HG02885 (cell line): ENCODE results near the gene CTDSP2.
"Not testable (repeated sequence)": the region's sequence is repeated elsewhere in the genome, so short reads cannot be mapped to it uniquely, and the experiment has no call there.

Source experiments
- ATAC-seq: cut with Tn5 transposase; IDR thresholded peaks from one replicate; pipeline ENCODE4 v1.9.1; 2021; ENCODE audit warnings: mild to moderate bottlenecking; ENCODE audit not compliant: unreplicated experiment, poor library complexity

Gene CTDSP2

GRCh38 chr12:57793920-57794319 lies 52.6 kb downstream of the CTDSP2 start:
- ATAC-seq: no peak

DNA sequence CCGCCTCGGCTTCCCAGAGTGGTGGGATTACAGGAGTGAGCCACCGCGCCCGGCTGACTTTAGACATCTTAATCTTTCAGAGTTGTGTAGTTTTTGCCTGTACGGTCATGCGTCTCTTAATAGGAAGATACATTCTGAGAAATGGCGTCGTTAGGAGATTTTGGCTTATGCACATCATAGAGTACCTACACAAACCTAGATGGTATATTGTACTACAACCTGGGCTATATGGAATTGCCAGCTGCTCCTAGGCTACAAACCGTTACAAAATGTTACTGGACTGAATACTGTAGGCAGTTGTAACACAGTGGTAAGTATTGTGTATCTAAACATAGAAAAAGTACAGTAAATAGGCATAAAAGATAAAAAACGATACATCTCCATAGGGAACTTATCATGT lies 62.7 kb downstream of the CTDSP2 start:
- ATAC-seq: no peak

GRCh38 chr12:57783466-57783801 lies 63.1 kb downstream of the CTDSP2 start:
- ATAC-seq: no peak

DNA sequence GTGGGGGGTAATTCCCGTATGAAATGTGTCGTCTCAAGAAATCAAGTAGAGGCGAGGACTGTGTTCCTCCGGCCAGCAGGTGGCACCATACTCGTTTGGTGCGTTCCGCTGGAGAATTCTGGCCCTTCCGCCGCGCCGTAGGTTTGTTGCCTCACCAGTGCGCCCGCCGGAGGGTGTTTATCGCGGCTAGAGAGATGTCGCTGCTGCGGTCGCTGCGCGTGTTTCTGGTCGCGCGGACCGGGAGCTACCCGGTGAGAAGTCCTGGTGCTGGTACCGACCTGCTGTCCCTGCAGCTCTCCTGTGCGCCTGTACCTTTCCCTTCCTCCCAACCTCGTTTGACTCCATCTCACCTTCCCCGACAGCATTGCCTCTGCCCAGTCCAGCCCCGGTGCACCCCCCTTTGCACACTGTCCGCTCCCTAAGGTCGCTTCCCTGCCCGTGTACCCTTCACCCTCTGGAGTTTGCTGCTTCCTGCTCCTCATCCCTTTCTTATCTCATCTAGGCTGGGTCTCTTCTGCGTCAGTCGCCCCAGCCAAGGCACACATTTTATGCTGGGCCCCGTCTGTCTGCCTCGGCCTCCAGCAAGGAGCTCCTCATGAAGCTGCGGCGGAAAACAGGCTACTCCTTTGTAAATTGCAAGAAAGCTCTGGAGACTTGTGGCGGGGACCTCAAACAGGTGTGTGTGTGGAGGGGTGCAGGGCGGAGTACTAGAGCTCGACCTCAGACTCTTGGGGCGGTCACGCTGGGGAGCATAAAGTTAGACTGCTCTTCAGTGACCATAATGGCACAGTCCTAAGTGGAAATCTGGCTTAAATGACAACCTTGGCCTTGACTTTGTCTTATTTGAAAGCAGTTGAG lies 63.7 kb downstream of the CTDSP2 start, which contains the start of gene TSFM:
Gene TSFM (plus strand): TSS at position 180 of the 858 bp plus-strand sequence. CDS start 15 bp downstream, at position 195.
- ATAC-seq: peak; percentile 85

- ATAC-seq: peak; percentile 11
These were observed 64.3 kb downstream of the CTDSP2 start for GRCh38 chr12:57782243-57782607.

GRCh38 chr12:57781801-57782200 lies 64.7 kb downstream of the CTDSP2 start:
- ATAC-seq: no peak

- ATAC-seq: no peak
These were observed 65.3 kb downstream of the CTDSP2 start for GRCh38 chr12:57781244-57781643.

DNA sequence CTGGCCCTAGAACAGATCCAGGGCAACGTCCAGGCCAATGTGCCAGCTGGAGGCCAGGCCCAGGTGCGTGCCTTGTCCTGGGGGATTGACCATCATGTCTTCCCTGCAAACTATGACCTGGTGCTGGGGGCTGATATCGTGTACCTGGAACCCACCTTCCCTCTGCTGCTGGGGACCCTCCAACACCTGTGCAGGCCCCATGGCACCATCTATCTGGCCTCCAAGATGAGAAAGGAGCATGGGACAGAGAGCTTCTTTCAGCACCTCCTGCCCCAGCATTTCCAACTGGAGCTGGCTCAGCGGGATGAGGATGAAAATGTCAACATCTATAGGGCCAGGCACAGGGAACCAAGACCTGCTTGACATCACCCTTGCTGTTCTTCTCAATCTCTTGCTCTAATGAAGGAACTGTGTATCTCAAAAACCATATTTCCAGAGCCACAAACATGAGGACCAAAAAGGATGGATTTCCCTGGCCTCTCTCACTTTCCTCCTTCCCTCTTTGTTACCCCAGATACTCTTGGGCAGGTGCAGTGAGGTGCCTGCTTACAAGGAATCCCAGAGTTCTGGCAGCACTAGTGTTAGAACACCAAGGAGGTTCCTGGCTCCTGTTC lies 66.1 kb downstream of the CTDSP2 start:
- ATAC-seq: no peak

DNA sequence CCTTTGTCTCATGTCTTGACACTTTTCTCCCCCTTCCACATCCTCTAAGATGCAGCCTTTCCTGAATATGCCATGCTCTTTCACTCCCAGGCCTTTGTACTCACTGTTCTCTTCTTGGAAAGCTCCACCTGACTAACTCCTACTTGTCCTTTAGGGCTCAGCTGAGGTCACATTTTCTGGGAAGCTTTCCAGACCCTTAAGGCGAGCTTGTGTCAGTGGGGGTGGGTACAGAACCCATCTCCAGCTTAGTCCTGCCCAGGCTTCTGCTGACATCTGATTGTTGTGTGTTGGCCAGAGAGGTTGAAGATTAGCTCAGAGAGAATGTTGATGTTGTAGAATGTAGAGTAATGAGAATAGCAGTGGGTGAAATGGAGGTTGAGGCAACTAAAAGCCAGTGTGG lies 66.8 kb downstream of the CTDSP2 start:
- no peak for ATAC-seq

DNA sequence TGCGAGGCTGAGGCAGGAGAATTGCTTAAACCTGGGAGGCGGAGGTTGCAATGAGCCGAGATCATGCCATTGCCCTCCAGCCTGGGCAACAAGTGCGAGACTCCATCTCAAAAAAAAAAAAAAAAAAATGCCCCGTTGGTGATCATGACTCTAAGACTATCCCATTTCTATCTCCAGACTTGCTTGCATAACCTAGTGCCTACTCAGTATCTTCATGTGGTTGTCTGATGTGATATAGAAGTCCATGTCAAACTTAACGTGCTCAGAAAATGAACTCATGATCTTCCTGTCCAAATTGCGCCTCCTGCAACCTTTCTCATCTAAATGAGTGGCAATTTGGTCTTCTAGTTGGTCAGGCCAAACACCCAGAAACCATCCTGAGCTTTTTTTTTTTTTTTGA lies 68.6 kb downstream of the CTDSP2 start:
- ATAC-seq: no peak

GRCh38 chr12:57777367-57777766 lies 69.2 kb downstream of the CTDSP2 start:
- no peak for ATAC-seq

DNA sequence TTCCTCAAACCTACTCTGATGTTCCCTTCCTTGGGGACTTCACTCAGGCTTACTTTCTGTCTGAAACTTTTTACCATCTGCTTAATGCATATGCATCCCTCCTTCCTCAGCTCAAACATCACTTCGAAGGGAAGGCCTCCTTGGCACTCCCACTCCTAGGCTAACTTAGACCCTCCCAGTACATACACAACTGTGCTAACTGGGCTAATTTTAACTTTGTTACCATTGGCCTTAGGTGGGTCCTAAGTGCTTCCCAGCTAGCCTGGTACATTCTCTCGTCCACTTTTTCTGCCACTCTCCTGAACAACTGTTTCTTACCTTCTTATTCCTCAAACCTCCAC lies 70.3 kb downstream of the CTDSP2 start:
- no peak for ATAC-seq

DNA sequence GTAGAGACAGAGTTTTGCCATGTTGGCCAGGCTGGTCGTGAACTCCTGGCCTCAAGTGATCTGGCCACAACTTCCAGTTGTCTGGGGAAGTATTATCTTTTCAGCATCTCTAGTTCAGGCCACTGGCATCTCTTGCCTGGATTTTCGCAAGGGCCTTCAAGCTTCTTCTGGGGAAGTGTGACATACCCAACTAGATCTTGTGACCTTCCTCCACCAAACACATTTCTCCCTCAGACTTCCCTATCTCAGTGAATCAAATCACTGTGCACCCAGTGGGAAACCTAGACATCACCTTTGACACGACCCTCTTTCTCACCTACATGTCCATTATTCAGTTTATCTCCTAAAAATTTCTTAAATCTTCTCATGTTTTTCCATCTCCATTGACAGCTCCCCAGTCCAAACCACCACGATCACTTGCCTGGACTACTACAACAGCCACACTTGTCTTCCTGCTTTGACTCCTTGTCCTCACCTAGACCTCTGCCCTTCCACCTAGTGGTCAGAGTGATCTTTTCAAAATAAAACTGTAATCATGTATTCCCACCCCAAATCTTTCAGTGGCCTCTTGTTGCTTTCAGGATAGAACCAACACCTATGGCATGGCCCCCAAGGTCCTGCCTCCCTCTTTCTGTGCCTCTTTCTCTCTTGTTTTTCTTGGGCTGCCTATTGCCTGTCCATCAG lies 70.8 kb downstream of the CTDSP2 start:
- no peak for ATAC-seq

DNA sequence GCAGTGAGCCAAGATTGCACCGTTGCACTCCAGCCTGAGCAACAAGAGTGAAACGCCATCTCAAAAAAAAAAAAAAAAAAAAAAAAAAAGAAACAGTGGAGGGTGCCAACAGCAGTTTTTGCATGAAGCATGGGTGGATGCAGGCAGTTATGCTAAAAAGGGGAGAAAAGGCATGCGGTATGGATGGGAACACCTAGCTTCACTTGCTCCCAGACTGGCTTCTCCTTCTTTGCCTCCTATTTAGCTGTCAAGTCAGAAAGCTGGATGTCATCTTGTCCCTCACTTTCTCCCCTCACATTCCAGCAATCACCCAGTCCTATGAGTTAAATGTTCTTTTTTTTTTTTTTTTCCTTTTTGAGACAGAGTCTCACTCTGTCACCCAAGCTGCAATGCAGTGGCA lies 71.5 kb downstream of the CTDSP2 start:
- no peak for ATAC-seq

GRCh38 chr12:57774634-57775033 lies 71.9 kb downstream of the CTDSP2 start:
- not testable (repeated sequence) for ATAC-seq

- ATAC-seq: peak; percentile 4
These were observed 73.9 kb downstream of the CTDSP2 start, which contains the start of gene EEF1AKMT3 for GRCh38 chr12:57772429-57773322. EEF1AKMT3 (plus strand) TSS chr12:57772614; CDS start chr12:57772725, 111 bp downstream.

DNA sequence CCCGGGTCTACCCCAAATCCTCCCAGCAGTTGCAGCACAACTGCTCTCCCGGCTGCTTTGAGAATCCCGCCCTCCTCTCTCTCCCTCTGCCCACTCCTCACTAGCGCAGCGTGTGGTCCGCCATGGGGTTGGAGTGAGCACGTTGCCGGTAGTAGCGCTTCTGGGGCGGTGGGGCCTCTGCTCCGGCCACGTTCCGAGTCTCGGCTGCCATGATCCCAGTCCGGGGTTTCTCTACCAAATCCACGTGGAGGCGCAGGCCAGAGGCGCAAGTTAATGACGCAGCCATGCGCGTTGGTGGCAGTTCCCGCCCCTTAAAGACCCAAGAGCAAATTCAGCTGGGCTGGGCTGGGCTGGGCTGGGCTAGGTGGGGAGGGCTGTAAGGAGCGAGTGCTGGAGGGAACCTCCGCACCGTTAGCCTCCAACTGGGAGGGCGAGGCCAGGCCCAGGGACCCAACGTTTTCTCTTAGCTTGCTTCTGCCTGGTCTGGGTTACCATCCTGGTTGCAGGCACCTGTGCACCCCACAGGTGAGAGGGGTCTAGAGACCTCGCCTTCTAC lies 74.6 kb downstream of the CTDSP2 start, which contains the start of gene METTL1:
Gene METTL1 (minus strand): TSS at position 233 of the 556 bp plus-strand sequence. CDS start 22 bp downstream, at position 211.
- peak; percentile 84 for ATAC-seq

DNA sequence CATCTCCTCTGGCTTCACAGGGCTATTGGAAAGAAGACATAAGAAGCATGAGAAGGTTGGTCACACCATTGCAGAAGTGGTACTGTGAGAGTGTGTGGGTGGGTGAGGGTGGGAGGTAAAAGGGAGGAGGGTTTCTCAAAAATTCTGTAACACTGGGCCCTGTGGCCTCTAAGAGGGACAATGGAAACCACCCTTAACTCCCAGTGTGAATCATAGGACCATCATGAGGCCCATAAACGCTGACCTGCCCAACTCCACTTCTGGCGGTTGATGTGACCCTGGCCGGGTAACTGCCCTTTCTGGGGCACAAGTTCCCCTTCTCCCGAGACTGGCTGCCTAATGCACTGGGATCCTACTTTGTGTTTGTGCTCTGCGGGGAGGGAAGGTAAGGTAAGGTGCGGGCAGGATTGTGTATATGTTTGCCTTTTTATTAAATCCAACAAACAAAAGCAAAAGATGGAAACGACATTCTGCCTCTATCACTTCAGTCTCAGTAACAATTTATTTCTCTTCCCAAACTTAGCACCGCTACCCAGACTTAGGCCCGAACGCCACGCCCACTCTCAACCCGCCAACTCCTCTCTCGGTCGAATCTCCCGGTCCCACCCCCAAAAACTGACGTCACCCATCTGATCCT lies 75.2 kb downstream of the CTDSP2 start:
- ATAC-seq: peak; percentile 80

GRCh38 chr12:57770734-57771133 lies 75.8 kb downstream of the CTDSP2 start:
- no peak for ATAC-seq
